Dedifferentiated amniotic fluid mesenchymal stem cell (primary cell): Measurements from ENCODE around the gene BMPR1B.
"Not testable (repeated sequence)": the region's sequence is repeated elsewhere in the genome, so short reads cannot be mapped to it uniquely, and the experiment has no call there.

Experiments used
- DNase-seq: peaks from one replicate; pipeline ENCODE4 v3.0.0-alpha.2; 2016; ENCODE audit errors: extremely low spot score

BMPR1B gene

GRCh38 chr4:95038791-95039190 is 281.0 kb downstream of the BMPR1B start:
- DNase-seq: no peak

DNA sequence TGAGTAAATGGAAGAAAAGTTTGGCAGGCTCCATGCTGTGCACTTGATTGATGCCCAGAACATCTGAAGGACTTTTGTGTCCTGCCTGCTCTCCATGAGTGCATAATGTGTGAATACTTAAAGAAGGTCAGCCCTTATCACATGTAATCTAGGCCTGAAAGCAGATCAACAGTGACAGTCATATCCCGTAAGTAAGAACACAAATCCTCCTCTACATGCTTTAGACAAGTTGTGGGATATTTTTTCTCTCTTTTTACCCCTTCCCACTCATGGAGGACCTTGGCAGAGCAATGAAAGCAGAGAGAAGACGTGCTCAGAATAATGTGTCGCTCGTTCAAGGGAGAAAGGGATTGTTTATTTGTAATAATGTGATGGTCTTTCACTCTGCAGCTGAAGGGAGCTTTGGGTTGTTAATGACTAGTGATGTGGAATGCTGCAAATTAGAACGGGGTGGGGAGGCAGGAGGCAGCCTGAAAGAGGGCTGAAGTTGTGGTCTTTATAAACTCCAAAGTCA is 286.6 kb downstream of the BMPR1B start:
- no peak for DNase-seq

GRCh38 chr4:95045429-95045828 is 287.7 kb downstream of the BMPR1B start:
- peak; percentile 39 for DNase-seq

GRCh38 chr4:95048296-95048695 is 290.5 kb downstream of the BMPR1B start:
- no peak for DNase-seq

DNA sequence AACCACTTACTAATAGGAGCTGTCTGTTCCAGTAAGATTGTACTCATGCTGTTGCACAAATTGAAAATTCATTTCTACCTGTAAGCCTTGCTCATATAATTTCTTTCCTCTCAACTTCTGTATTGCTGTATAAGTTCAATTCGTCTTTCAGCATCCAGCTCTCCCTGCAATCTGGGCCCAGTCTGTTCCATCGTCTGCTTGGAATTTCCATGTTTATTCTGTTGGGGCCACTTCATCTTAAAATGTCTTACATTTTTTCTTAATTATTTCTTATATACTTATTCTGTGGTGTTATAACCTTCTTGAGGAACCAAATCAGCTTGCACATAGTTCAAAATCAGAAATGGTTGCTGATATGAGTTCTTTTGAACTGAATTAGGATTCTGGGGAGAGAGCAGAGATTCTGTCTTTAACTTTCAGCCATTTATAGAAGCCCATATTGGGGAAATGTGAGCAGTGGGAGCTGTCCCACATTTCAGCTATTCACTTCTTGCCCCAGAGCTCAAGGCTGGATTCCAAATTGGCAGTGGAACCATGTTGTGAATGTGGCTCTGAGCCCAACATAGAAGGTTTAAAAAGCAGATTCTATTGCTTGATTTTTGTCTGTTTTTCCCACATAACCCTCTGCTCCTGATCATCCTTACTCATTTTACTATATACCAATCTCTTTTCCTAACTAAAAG is 291.9 kb downstream of the BMPR1B start:
- peak; percentile 29 for DNase-seq

DNA sequence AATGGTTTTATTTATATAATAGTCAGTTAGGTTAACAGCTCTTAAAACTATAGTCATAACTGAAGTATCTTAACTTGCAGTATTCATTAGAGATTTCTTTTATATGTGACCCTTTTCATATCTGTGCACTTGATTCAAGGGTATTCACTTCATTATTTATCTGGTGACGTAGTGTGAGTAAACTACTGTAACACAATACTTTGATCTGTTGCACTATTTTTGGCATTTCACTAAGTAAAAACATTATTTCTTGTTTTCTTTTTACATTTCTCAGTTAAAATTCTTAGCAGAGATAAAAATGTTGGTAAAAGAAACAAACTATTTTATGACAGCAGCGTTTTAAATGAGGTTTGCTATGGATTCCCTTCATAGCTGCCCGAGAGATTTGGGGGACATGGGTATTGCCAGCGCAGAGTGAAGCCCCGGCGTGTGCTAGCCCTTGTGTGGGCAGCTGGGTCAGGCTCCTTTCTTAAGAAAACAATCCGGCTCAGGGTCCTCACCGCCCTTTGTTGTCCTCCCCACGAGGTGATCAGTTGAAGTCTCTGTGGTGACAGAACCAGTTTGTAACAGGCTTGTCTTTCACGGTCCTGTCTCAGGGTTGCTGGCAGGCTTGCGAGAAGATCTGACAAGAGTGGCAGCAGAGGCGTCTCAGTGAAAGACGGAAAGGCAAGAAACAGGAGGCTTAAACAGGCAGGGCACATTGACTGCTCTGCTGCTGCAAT is 293.4 kb downstream of the BMPR1B start:
- DNase-seq: no peak

DNA sequence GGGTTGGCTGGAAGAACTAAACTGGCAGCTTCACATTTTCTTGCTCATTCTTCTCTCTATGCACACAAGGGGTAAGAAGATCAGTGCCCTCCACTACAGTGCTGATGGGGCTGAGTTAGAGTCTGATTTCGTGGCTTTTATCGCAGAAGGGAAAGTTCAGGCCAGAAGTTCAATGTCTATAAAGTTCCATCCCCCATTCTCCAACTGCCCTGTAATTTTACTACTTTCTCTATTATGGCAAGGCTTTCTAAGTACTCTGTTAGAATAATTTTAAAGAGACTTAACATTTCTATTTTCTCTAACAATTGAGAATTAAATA is 293.9 kb downstream of the BMPR1B start:
- DNase-seq: no peak

- no peak for DNase-seq
Measured at GRCh38 chr4:95058991-95059390, 301.2 kb downstream of the BMPR1B start.

GRCh38 chr4:95059663-95060062 is 301.9 kb downstream of the BMPR1B start:
- peak; percentile 45 for DNase-seq

GRCh38 chr4:95061220-95061619 is 303.5 kb downstream of the BMPR1B start:
- DNase-seq: peak; percentile 59

DNA sequence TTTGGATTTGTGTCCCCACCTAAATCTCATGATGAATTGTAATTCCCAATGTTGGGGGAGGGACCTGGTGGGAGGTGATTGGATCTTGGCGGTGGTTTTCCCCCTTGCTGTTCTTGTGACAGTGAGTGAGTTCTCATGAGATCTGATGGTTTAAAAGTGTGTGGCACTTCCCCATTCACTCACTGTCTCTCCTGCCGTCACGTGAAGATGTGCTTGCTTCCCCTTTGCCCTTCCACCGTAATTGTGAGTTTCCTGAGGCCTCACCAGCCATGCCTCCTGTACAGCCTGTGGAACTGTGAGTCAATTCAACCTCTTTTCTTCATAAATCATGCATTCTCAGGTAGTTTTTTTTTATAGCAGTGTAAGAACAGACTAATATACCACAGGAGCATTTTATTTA is 304.0 kb downstream of the BMPR1B start:
- DNase-seq: not testable (repeated sequence)

GRCh38 chr4:95066050-95066449 is 308.3 kb downstream of the BMPR1B start:
- no peak for DNase-seq

DNA sequence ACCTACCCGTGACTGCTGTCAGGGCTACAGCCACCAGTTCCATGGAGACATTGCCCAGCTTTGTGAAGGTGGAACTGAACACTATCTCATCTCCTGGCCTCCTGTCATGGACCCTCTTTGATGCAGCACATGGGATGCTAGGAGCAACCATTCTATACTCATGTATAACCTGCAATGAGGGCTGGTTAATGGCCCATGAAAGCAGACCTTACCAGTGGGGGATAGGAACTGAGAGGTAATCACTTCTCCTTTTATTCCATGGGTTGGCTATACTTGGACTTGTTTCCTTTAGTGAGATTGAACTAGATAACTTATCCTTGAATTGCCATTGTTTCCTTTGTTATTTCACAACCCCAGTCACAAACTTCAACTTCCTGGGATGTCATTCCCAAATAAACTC is 310.6 kb downstream of the BMPR1B start:
- DNase-seq: no peak

DNA sequence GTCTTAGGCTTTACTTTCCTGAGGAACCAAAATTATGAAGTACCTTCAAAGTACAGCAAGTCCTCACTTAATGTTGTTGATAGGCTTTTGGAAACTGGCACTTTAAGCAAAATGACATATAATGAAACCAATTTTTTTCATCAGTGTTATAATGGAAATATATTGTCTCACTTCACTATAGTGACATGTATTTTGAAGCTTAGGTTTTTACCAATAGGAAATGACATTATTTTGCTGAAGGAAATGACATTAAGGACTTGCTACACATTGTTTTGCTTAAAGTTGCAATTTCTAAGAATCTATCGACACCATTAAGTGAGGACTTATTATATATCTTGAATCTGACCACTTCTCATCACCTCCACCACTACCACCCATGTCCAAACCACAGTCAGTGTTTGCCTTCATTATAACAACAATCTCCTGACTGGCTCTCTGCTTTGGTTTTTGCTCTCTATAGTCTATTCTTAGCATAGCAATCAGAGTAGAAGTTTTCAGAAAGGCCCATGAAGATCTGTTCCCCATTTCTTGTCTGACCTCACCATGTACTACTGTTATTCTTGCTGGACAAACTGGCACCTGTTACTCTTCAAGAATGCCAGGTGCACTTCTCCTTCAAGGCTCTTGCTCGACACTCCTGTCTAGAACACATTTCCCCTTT is 311.2 kb downstream of the BMPR1B start:
- DNase-seq: no peak

GRCh38 chr4:95071851-95072250 is 314.1 kb downstream of the BMPR1B start:
- no peak for DNase-seq

DNA sequence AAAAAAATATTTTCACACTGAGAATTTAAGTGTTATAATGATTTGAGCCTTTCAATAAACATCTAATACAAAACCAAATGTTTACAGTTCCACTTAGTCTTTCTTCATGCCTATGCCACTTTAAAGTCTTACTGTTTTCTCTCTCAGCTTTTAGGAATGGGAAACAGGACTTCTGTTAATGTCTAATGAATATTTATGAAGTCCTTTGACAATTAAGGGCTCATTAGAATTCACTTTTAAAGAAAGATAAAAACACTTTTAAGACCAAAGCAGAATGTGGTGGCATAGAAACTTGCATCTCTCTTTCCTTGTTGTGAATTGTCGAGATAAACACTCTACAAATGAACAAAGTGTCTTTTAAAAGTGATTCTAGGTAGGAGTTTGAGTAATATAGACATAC is 315.9 kb downstream of the BMPR1B start:
- DNase-seq: no peak

GRCh38 chr4:95077864-95078263 is 320.1 kb downstream of the BMPR1B start:
- DNase-seq: no peak

GRCh38 chr4:95080969-95081368 is 323.2 kb downstream of the BMPR1B start:
- DNase-seq: no peak

DNA sequence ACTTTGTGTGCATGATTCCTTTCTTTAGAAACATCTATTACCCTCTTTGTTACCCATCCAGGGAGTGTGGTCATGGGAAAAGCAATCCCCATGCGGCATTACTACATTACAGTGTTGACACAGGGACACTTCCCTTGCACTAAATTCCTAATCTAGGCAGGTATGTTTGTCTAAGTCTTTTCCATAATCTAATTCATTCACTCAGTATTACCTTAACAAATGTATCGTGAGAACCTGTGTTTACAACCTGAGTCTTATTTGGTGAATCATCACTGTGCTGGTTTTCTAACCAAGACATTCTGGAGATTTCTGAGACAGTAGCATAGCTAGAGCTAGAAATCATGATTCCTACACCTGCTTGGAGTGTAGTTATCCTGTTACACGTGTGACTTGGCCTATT is 326.8 kb downstream of the BMPR1B start:
- no peak for DNase-seq

DNA sequence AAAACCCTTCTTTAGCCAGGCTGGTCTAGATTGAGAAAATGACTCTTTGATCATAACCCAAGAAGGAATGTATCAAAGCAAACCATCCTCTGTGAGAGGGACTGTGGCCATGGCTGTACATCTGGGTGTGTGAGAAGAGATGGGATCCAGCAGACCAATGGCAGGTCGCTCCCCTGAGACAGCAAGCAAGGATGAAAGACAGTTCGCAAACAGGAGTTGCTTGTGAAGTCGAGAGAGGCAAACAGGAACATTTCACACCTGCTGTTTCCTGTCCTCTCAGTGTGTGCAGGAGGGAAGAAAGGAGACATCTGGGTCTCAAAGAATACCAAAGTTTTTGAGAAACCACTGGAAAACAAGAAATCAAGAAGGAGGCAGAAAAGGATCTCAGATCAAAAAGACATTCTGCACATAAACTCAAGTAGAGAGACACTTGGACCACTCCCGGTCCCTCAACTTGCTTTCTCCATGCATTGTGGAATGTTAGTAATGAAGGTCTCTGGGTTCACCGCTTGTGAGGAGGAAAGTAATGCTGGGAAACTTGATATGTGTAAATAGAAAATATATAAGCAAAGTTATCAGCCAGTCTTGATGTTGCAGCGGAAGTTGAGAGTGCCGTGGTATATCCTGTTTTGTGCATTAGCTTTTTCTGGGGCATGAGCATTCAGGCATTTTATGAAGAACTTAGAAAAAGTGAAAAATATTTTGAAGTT is 327.5 kb downstream of the BMPR1B start:
- DNase-seq: no peak

- DNase-seq: no peak
Measured at GRCh38 chr4:95086551-95086950, 328.8 kb downstream of the BMPR1B start.
